GM23248 (cell line): ENCODE measurements around the gene MTPN.

Experiments used
- EZH2 ChIP-seq: fragments of 200-600 bp; sonication (generic); IDR thresholded peaks from 2 replicates; pipeline ENCODE4 v1.6.1; 2018; ENCODE audit warnings: antibody characterized with exemption, mild to moderate bottlenecking; ENCODE audit not compliant: insufficient read depth, poor library complexity, severe bottlenecking
- EZH2phosphoT487 ChIP-seq: fragments of 200-600 bp; sonication (generic); IDR thresholded peaks from 2 replicates; pipeline ENCODE4 v1.6.1; 2018; ENCODE audit warnings: antibody characterized with exemption, moderate library complexity, mild to moderate bottlenecking, low read depth; ENCODE audit not compliant: insufficient read depth

- TF ChIP-seq EZH2phosphoT487 (no peak), EZH2 (no peak)
Observed at GRCh38 chr7:135995748-135996147, 18.6 kb upstream of the MTPN start.
